ENCODE measurements around the gene SLC13A3.

The SLC13A3 gene

DNA sequence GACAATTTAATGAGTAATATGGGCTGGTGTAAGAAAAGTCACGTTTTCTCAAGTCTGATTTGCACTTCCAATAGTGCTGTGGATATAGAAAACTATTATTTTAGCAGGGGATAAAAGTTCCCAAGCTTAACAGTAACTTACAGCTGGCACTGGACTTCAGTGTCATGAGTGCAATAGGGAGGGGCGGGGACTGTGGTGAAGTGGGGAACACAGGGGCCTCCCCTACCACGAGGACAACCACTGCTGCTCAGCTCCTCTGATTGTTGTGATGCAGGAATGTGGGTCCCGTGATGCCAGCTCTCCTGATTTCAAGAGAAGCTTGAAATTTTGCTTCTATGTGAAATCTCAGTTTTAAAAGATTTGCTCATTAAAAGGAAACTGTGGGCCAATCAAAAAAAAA, 24.0 kb downstream of the SLC13A3 start:
- DNase-seq (ENCODE audit: low read depth), result no peak
- no peak overlapping the region for H3K4me3 ChIP-seq (ENCODE audit: low read depth, low read length)
- TF ChIP-seq, protein P1, sequence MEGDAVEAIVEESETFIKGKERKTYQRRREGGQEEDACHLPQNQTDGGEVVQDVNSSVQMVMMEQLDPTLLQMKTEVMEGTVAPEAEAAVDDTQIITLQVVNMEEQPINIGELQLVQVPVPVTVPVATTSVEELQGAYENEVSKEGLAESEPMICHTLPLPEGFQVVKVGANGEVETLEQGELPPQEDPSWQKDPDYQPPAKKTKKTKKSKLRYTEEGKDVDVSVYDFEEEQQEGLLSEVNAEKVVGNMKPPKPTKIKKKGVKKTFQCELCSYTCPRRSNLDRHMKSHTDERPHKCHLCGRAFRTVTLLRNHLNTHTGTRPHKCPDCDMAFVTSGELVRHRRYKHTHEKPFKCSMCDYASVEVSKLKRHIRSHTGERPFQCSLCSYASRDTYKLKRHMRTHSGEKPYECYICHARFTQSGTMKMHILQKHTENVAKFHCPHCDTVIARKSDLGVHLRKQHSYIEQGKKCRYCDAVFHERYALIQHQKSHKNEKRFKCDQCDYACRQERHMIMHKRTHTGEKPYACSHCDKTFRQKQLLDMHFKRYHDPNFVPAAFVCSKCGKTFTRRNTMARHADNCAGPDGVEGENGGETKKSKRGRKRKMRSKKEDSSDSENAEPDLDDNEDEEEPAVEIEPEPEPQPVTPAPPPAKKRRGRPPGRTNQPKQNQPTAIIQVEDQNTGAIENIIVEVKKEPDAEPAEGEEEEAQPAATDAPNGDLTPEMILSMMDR (IDR thresholded peaks at IDR 0.05; ENCODE audit: low read depth, low read length, missing control alignments), result no peak
- in situ Hi-C loops (cut with HindIII; ENCODE audit: low sequenced_read_pairs), result no loop called here

DNA sequence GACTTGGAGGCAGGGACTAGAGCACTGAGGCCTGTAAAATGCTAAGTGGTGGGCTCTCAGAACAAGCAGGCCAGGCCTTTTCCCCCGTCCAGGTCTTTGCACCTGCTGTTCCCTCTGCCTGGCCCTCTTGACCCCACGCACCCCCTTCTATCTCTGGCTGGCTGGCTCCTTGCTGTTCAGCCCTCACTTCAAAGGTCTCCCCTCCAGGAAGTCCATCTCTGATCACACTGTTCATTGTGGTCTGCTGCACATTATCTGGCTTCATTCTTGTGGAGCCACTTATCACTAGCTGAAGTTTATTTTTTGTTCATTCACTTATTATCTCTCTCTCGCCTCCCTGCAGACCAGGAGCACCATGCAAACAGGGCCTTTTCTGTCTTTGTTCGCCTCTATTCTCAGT, 24.5 kb downstream of the SLC13A3 start:
- TF ChIP-seq, protein P1 (IDR thresholded peaks at IDR 0.05; ENCODE audit: low read depth, low read length, missing control alignments), result no peak
- no peak overlapping the region for H3K4me3 ChIP-seq (ENCODE audit: low read depth, low read length)
- in situ Hi-C loops (cut with HindIII; ENCODE audit: low sequenced_read_pairs), result no loop called here
- DNase-seq (ENCODE audit: low read depth), result no peak

DNA sequence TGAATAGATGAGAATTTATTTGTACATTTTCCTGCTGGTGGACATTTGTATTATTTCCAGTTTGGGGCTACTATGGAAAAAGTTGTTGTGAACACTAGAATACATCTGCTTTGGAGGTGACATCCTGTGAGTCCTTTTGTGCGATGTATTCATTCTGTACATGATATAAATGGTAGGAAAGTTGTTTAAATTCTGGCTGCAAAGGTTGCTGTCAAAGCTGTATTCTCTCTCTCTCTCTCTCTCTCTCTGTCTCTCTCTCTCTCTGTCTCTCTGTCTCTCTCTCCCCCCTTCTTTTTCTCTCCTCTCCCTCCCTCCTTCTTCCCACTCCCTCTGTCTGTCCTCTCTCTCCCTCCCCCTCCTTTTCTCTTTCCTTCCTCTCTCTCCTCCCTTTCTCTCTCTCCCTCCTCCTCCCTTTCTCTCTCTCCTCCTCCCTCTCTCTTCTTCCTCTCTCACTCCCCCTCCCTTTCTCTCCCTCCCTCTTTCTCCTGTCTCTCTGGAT, 25.3 kb downstream of the SLC13A3 start:
- TF ChIP-seq, protein P1 (IDR thresholded peaks at IDR 0.05; ENCODE audit: low read depth, low read length, missing control alignments), result no peak
- no peak overlapping the region for H3K4me3 ChIP-seq (ENCODE audit: low read depth, low read length)
- no peak for DNase-seq (ENCODE audit: low read depth)
- in situ Hi-C loops (cut with HindIII; ENCODE audit: low sequenced_read_pairs), result no loop called here

DNA sequence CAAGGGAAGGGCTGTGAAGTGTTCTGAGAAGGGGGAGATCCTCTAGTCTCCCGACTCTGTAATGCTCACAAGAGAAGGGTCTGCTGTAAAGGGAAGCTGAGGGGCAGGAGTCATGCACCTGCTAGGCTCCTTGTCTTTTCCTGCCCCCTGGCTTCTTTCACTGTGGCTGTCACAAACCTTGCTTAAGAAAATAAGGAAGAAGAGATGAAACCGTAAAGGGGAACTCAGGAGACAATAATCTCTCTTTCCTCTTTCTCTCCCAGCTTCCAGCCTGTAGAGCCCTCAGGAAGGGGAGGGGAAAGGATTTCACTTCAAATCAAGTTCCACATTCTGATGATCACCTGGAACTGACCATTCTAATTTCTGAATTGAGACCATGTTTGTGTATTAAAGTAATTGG, 26.3 kb downstream of the SLC13A3 start:
- no peak for DNase-seq (ENCODE audit: low read depth)
- TF ChIP-seq, protein P1 (IDR thresholded peaks at IDR 0.05; ENCODE audit: low read depth, low read length, missing control alignments), result no peak
- in situ Hi-C loops (cut with HindIII; ENCODE audit: low sequenced_read_pairs), result no loop called here
- H3K4me3 ChIP-seq (ENCODE audit: low read depth, low read length), result no peak overlapping the region

DNA sequence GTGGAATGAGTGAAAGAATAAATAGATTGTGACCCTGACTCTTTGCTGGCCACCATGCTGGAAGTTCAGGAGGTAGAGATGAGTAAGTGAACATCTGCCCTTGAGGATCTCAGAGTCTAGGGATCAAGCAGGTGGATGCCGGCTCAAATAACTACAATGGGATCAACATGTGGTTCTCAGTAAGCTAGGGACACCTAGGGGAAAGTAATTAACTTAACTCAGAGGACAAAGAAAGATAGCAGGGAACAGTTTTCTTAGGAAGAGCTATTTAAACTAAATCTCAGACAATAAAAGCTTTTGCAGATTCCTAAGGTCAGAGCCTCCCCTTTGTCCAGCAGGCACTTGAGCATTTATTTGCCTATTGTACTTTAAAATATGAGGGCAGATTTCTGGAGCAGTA, 29.1 kb downstream of the SLC13A3 start:
- DNase-seq (ENCODE audit: low read depth), result no peak
- H3K4me3 ChIP-seq (ENCODE audit: low read depth, low read length), result no peak overlapping the region
- TF ChIP-seq, protein P1 (IDR thresholded peaks at IDR 0.05; ENCODE audit: low read depth, low read length, missing control alignments), result no peak
- in situ Hi-C loops (cut with HindIII; ENCODE audit: low sequenced_read_pairs), result no loop called here

DNA sequence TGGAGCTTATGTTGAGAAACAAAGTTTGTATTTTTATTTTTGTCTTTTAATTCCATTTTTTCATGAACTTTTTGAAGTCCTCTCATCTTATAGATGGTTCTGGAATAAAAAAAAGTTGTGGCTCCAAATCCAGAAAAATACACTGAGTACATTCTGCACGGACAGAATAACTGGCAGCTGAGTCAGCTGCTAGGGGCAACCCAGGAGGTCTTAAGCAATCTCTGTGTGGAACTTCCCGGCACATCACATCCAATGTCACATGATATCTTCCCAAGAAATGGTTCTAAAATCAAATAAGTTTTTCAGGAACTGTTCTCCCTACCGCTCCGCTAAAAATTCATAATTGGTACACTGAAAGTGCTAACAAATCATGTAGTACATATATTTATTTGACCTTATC, 29.8 kb downstream of the SLC13A3 start:
- in situ Hi-C loops (cut with HindIII; ENCODE audit: low sequenced_read_pairs), result no loop called here
- no peak for DNase-seq (ENCODE audit: low read depth)
- no peak overlapping the region for H3K4me3 ChIP-seq (ENCODE audit: low read depth, low read length)
- TF ChIP-seq, protein P1 (IDR thresholded peaks at IDR 0.05; ENCODE audit: low read depth, low read length, missing control alignments), result no peak

DNA sequence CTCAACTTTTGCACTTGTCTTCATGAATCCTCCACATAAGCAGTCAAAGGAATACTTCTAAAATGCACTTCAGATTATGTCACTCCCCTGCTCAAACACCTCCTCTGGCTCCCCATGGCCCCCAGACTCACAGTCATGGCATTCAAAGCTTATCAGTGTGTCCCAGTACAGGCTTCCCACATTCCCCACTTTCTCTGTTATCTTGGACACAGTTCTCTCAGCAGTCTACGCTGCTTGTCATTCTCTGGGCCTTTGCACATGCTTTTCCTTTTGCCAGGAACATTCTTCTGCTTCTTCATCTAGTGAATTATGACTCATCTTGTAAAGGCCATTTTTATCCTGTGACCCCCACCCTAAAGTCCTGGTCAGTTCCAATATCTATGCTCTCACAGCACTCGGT, 31.8 kb downstream of the SLC13A3 start:
- in situ Hi-C loops (cut with HindIII; ENCODE audit: low sequenced_read_pairs), result no loop called here
- H3K4me3 ChIP-seq (ENCODE audit: low read depth, low read length), result no peak overlapping the region
- no peak for DNase-seq (ENCODE audit: low read depth)
- TF ChIP-seq, protein P1 (IDR thresholded peaks at IDR 0.05; ENCODE audit: low read depth, low read length, missing control alignments), result no peak

Measured in astrocyte of the cerebellum (primary cell).